PC-3 (cell line): ENCODE measurements around the gene C10orf71. TPM values are rescaled to one million over a fixed set of nuclear protein-coding genes. Genes with fewer than 3 reads are reported as not detected.

Experiments used
- ATAC-seq: fragments of 200-7000 bp; cut with Tn5 transposase; 2 replicates; pipeline ENCODE4 v1.9.1; 2020; ENCODE audit warnings: mild to moderate bottlenecking, moderate library complexity
- BruUV-seq: library from RNA; stranded (reverse); fragments of 400-500 nt; replicated peaks from 2 replicates; lab custom pipeline; 2021; lab: Mats Ljungman, UMichigan
- CTCF ChIA-PET: fragments of 300-600 bp; sonication (Branson Sonifier 250); formaldehyde crosslinking; loops from one replicate; lab custom pipeline; 2022; ENCODE audit warnings: antibody characterized with exemption; lab: Charles Lee
- POLR2A ChIA-PET: fragments of 300-600 bp; sonication (Branson Sonifier 250); formaldehyde crosslinking; loops from one replicate; lab custom pipeline; 2022; ENCODE audit warnings: antibody characterized with exemption; ENCODE audit not compliant: unreplicated experiment; lab: Charles Lee
- DNase-seq: peaks from one replicate; pipeline ENCODE4 v3.0.0-alpha.2; 2015
- H2AFZ ChIP-seq: fragments of 300-600 bp; sonication (generic); 2 replicates; pipeline ENCODE4 v1.6.0; 2016; ENCODE audit warnings: antibody characterized with exemption, low read length
- H3F3A ChIP-seq: fragments of 300-600 bp; sonication (generic); one replicate; pipeline ENCODE4 v1.6.0; 2017; ENCODE audit warnings: antibody characterized with exemption, low read length, control low read depth, mild to moderate bottlenecking; ENCODE audit not compliant: unreplicated experiment
- H3K27ac ChIP-seq: fragments of 300-600 bp; sonication (generic); 2 replicates; pipeline ENCODE4 v1.5.1; 2016; ENCODE audit warnings: mild to moderate bottlenecking, low read length
- H3K27me3 ChIP-seq: fragments of 300-600 bp; sonication (generic); 2 replicates; pipeline ENCODE4 v1.6.1; 2016; ENCODE audit warnings: low read length, mixed read lengths
- H3K36me3 ChIP-seq: fragments of 300-600 bp; sonication (generic); 2 replicates; pipeline ENCODE4 v1.6.1; 2016; ENCODE audit warnings: low read depth, mixed run types, low read length, mixed read lengths
- H3K4me1 ChIP-seq: fragments of 300-600 bp; sonication (generic); 2 replicates; pipeline ENCODE4 v1.5.1; 2016; ENCODE audit warnings: low read length; ENCODE audit not compliant: insufficient read depth
- H3K4me2 ChIP-seq: fragments of 300-600 bp; sonication (generic); 2 replicates; pipeline ENCODE4 v1.6.0; 2016; ENCODE audit warnings: low read length
- H3K4me3 ChIP-seq: fragments of 300-600 bp; sonication (generic); 2 replicates; pipeline ENCODE4 v1.5.1; 2016; ENCODE audit warnings: mild to moderate bottlenecking, low read length, mixed read lengths
- H3K79me2 ChIP-seq: fragments of 300-600 bp; sonication (generic); 2 replicates; pipeline ENCODE4 v1.6.1; 2017; ENCODE audit warnings: low read length, mixed read lengths
- H3K9ac ChIP-seq: fragments of 300-600 bp; sonication (generic); 2 replicates; pipeline ENCODE4 v1.6.0; 2016; ENCODE audit warnings: mild to moderate bottlenecking, low read length
- H3K9me2 ChIP-seq: fragments of 300-600 bp; sonication (generic); replicated peaks from 2 replicates; pipeline ENCODE4 v1.6.1; 2016; ENCODE audit warnings: mixed run types, low read length, mixed read lengths
- H3K9me3 ChIP-seq: fragments of 300-600 bp; sonication (generic); 2 replicates; pipeline ENCODE4 v1.6.1; 2016; ENCODE audit warnings: low read length, mixed read lengths
- H4K20me1 ChIP-seq: fragments of 300-600 bp; sonication (generic); 2 replicates; pipeline ENCODE4 v1.6.1; 2016; ENCODE audit warnings: low read length, mixed read lengths
- CTCF ChIP-seq: fragments of 300-600 bp; sonication (generic); conservative IDR thresholded peaks from 2 replicates; pipeline ENCODE4 v1.5.1; 2017; ENCODE audit warnings: antibody characterized with exemption, low read depth, mild to moderate bottlenecking, low read length
- EZH2 ChIP-seq: fragments of 300-600 bp; sonication (generic); IDR thresholded peaks from one replicate; pipeline ENCODE4 v1.6.1; 2017; ENCODE audit warnings: antibody characterized with exemption, mild to moderate bottlenecking, low read length; ENCODE audit not compliant: unreplicated experiment
- EZH2phosphoT487 ChIP-seq: fragments of 300-600 bp; sonication (generic); IDR thresholded peaks from 2 replicates; pipeline ENCODE4 v1.6.1; 2018; ENCODE audit warnings: mild to moderate bottlenecking, antibody characterized with exemption, low read length, borderline replicate concordance
- intact Hi-C: fragments of 100-400 bp; cut with micrococcal nuclease; formaldehyde crosslinking; loops from 2 replicates; pipeline ENCODE4 v1.9.0; 2023
- total RNA-seq: library from RNA; depleted of rRNA; stranded (reverse); fragments of >200 nt; gene quantifications from 2 replicates; pipeline ENCODE4 v1.2.3, GENCODE V29; 2014

Gene C10orf71
- total RNA-seq, 1 experiment from 2014 or later, result not detected

- no peak for TF ChIP-seq EZH2phosphoT487
- no peak for TF ChIP-seq EZH2
- no peak for TF ChIP-seq CTCF
- DNase-seq (no peak), ATAC-seq (no peak)
- Histone ChIP-seq H3K36me3 (no peaks in the 10 kb centered on the region), H3K4me3 (no peak overlapping the region), H3K4me1 (no peaks in the 10 kb centered on the region), H3K9ac (no peak overlapping the region), H3K79me2 (no peaks in the 10 kb centered on the region), H3K9me2 (no peaks in the 10 kb centered on the region), H2AFZ (no peak overlapping the region), H3F3A (no peaks in the 10 kb centered on the region), H3K27me3 (peaks cover 66% of the 10 kb centered on the region), H4K20me1 (no peaks in the 10 kb centered on the region), H3K27ac (no peak overlapping the region), H3K4me2 (no peak overlapping the region), H3K9me3 (no peaks in the 10 kb centered on the region)
- ChIA-PET CTCF (no interaction called here), POLR2A (no interaction called here)
- intact Hi-C loops, result no loop called here
- no TSS peak for BruUV-seq
Observed at GRCh38 chr10:49282306-49282705, 16.7 kb upstream of the C10orf71 start.

GRCh38 chr10:49282879-49283341 is 16.1 kb upstream of the C10orf71 start:
- Histone ChIP-seq H3K4me1 (no peaks in the 10 kb centered on the region), H2AFZ (no peak overlapping the region), H3K9ac (no peak overlapping the region), H3K4me2 (no peak overlapping the region), H3K27me3 (peaks cover 66% of the 10 kb centered on the region), H3K9me2 (no peaks in the 10 kb centered on the region), H3K27ac (no peak overlapping the region), H4K20me1 (no peaks in the 10 kb centered on the region), H3K9me3 (no peaks in the 10 kb centered on the region), H3K36me3 (no peaks in the 10 kb centered on the region), H3K79me2 (no peaks in the 10 kb centered on the region), H3F3A (no peaks in the 10 kb centered on the region), H3K4me3 (no peak overlapping the region)
- ATAC-seq (no peak), DNase-seq (no peak)
- POLR2A ChIA-PET, result no interaction called here
- TF ChIP-seq EZH2, result no peak
- no peak for TF ChIP-seq CTCF
- no peak for TF ChIP-seq EZH2phosphoT487
- BruUV-seq, result no TSS peak
- CTCF ChIA-PET, result no interaction called here
- intact Hi-C loops, result no loop called here

- TF ChIP-seq EZH2phosphoT487 (no peak), CTCF (no peak), EZH2 (no peak)
- no peak overlapping the region for H3K4me3 ChIP-seq
- H3K4me1 ChIP-seq, result no peaks in the 10 kb centered on the region
- no peak overlapping the region for H2AFZ ChIP-seq
- no peak for DNase-seq
- no peaks in the 10 kb centered on the region for H3F3A ChIP-seq
- H3K27ac ChIP-seq, result no peak overlapping the region
- ChIA-PET CTCF (no interaction called here), POLR2A (no interaction called here)
- peaks cover 66% of the 10 kb centered on the region for H3K27me3 ChIP-seq
- H3K9me2 ChIP-seq, result no peaks in the 10 kb centered on the region
- no peaks in the 10 kb centered on the region for H3K79me2 ChIP-seq
- no peaks in the 10 kb centered on the region for H3K9me3 ChIP-seq
- H4K20me1 ChIP-seq, result no peaks in the 10 kb centered on the region
- H3K4me2 ChIP-seq, result no peak overlapping the region
- ATAC-seq, result no peak
- intact Hi-C loops, result no loop called here
- no peaks in the 10 kb centered on the region for H3K36me3 ChIP-seq
- no TSS peak for BruUV-seq
- no peak overlapping the region for H3K9ac ChIP-seq
Observed at GRCh38 chr10:49283491-49283890, 15.5 kb upstream of the C10orf71 start.
